Stimulated activated CD4-positive, alpha-beta T cell treated with anti-CD3 and anti-CD28 coated beads, Interleukin-1b, Interleukin-23, amount 100 ng/mL, for 24 hours (primary cell): ENCODE data around the gene RRAGD.

ENCODE experiments used
- DNase-seq, 4 experiments: peaks; one replicate each; pipeline ENCODE4 v3.0.0-alpha.2; 2020; ENCODE audit warnings: low read depth in 4 of 4, low spot score in 1 of 4

The RRAGD gene

DNA sequence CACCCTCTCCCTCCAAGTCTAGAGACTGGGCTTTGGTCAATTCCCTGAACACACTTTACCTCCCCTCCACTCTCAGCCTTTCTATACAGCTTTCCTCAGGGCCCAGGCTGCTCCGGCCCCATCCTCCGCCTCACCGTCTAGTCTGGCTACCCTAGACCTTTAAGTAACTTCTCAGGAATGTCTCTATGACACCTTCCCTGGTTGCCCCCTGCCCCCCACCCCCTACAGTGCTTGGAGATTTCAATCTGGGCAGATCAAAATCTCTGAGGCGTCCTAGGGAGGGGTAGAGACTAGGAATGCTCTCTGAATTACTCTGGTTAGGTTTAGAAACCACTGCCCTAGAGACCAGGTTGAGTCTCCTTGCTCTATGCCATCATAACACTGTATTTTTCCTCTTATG is 65.6 kb downstream of the RRAGD start:
- no peak for DNase-seq

DNA sequence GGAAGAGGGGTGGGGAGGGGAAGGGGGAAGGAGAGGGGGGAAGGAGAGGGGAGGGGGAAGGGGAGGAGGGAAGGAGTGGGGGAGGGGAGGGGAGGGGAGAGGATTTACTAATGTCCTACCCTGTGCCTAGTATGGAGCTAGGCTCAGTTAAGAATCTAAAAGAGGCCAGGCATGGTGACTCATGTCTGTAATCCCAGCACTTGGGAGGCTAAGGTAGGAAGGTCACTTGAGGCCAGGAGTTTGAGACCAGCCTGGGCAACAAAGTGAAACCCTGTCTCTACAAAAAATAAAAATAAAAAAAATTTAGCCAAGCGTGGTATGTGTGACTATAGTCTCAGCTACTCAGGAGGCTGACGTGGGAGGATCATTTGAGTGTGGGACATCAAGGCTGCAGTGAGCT is 72.5 kb downstream of the RRAGD start:
- no peak for DNase-seq

DNA sequence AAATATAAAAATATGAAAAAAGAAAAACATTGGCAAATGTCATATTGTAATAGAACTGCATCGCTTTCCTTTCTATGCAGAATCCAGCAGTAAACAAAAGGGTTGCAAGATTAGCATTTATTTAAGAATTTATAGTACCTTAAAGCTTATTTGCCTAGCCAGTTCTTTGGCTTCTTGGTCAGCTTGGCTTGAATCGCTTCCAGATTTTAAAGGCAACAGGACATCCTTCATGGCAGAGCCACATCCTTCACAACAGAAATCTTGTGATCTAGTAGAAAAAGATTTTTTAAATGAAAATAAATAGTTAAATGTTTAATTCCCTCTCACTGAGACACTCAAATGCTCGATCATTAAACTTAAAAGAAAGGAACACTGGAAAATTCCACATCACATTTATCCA is 76.9 kb downstream of the RRAGD start:
- DNase-seq: no peak

DNA sequence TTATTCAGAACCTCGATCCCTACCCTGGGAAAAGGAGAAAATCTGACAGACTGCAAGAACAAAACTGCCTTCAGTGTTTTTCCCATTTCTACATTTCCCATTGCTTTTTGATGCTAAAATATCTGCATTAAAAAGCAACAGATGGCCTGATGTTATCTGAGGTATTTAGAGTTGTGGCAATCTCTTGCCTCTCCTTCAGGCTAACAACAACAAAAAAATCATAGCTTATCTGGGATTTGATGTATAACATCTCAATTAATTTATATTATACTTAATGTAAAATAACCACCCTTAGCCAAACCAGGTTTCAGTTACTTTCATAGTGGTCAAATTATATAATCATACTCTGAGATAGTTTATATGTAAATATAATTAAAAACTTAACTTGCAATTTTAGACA is 81.2 kb downstream of the RRAGD start:
- no peak for DNase-seq

DNA sequence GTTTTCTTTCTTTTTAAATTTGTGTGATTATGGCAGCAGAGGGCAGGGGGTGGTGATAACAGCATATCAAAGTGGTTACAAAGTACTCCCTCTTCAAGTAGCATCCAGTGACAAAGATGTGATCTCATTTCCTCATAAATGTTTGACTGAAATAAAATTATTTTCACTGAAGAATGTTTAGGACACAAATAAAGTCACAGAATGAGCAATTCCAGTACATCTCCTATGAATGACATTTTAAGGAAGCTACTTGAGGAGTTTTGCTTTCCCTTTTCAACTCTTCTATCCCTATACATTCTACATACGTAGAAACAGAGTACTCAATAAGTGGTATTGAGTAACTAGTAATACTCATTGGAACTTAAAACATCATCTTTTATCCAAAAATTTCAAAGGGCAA is 83.1 kb downstream of the RRAGD start:
- DNase-seq: no peak

DNA sequence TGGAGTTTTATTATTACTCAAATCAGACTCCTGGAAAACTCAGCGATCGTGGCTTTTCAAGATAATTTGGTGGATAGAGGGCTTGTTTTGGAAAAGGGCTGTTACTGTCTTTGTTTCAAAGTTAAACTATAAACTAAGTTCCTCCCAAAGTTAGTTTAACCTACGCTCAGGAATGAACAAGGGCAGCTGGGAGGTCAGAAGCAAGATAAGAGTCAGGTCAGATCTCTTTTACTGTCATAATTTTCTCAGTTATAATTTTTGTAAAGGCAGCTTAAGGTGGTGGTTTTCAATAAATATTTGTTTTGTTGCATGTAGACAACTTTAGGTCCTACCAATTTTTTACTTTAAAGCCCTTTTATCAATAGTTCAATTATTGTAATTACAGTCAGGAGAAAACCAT is 87.8 kb downstream of the RRAGD start:
- DNase-seq: no peak

DNA sequence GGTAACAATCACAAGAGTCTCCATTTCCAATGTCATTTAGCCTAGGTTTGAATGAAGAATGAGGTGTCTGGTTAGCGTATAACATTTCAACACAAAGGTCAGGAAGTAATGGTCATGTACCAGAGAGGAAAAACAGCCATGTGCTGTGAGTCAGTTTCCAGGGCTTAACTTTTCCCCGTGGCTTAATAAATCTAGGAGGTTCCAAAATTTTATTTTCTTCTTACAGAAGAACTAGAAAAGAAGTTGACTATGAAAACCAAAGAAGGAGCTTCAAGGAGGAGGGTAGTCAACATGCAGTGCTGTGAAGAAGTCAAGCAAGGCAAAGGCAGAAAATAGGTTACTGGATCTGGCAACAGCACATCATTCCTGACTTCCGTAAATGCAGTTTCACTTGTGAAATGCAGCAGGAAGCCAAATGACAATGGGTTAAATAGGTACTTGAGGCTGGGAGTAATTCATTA is 88.5 kb downstream of the RRAGD start:
- no peak for DNase-seq

DNA sequence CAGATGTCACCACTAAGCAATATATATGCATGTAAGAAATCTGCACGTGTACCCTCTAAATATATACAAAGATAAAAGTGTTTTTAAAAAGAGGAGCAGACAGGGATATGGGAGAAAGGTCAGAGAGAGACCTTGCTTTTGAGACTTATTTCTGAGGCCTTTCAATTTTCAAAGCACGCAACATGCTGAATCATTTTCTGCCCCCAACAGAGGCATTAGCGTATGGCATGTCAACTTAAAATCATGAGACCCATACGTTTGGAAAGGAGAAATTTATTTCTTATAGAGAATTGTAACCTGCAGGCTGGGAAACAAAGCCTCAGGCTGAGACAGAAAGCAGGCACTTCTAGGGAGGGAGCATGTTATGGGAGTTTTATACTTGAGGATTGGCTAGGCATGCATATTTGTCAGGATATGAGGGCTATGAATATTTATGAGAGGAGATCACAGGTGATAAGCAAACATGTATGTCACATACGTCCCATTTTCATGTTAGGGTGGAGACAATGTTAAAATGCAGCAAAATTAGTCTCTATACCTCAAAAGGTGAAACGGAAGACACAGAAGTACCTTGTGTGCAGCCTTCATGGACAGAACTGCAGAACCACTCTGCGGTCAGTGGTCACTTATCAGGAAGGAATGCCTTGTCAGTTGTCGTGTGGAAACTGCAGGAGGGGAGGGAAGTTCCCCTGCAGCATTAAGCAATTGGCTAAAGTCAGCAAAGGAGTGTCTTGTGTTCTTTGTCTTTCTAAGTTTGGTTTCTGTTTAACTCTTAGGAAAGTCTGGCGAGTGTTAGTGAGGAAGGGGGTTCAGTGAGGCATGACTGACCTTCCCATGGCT is 90.7 kb downstream of the RRAGD start:
- no peak for DNase-seq

DNA sequence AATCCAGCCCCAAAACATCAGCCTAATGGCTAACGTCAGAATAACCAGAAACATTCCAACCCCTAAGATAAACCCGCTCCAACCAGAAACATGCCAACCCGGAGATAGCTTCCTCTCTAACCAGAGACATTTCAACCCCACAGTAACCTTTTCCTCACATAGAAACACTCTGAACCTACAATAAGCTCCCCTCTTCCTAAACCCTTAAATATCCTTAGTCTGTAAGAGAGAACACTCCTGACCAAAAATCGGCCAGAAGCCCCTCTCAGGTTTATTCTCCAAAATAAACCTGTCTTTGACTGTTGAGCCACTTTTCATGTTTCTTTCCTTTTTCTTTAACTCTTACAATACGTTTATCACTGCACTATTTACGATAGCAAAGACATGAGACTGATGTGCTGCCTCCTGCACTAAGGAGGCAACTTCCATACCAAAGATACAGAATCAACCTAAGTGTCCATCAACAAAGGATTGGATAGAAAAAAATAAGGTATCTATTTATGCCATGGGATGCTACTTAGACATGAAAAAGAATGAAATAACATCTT is 92.0 kb downstream of the RRAGD start:
- no peak for DNase-seq

DNA sequence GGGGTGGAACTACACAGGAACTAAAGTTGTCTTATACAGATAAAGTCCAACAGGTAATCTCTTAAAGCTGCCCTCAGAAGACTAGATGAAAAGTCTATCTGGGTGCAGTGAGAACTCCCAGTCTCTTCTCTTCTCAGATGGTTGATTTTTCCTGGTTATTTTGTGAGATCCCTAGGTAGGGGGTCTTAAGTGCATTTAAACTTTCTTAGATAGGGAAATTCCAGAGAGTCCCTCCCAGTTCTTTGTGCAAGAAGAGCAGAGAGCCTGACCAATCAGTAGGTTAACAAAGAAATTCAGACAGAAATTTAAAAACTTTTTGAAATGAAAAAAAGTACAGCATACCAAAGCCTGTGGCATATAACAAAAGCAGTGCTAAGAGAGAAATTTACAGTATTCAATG is 95.0 kb downstream of the RRAGD start:
- no peak for DNase-seq

DNA sequence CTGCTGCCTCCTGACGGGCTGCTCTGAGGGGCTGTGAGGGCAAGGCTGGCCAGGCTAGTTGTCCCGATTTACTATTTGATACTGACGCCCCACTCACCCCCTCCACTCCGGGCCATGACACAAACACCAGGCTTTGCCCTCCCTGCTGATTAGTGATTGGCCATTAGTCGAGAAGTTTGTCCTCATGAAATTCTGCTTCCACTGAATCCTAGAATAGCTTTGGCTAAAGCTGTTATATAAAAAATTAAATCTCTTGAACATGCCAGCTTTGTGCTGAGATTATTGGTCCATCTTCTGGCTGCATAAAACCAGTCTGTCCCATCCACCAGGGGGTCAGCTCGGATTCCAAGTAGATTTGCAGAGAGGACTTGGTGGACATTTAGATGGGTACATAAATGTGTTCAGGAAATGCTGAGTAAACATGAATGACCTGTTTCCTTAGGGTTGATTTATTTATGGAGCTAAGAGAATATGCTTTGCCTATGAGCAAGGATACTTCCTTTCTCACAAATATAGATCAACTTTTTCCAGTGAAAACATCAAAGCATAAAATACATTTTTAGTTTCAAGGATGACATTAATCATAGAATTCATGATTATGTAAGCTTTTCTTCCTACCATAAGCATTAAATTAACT is 96.7 kb downstream of the RRAGD start, which contains the start of gene GABRR2:
Gene GABRR2, minus strand, starts transcription at position 51 of the 637 bp plus-strand sequence. CDS start 134 bp downstream, outside the sequence.
- no peak for DNase-seq

DNA sequence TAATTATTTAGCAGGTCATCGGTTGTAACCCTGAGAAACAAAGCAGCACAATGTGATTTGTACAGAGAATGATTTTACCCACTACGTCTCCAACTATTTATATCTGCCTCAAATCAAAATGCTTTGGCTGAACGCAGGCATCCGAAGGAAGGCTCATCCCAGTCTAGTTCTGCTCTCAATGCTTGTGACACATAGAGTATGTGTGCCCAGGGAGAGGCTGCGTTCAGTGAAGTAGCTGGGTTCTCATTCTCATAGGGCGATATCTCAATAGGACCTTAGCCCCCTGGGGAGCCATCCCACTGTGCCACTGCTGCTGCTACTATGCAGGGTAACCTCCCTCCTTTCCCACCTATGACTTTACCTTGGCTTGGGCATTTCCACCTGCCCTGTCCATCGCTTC is 97.4 kb downstream of the RRAGD start:
- no peak for DNase-seq
